OCI-LY7 (cell line): ENCODE results near the gene APIP. TPM values are rescaled to one million over a fixed set of nuclear protein-coding genes. Genes with fewer than 3 reads are reported as not detected.

Experiments
- BruUV-seq: library from RNA; stranded (reverse); fragments of 400-500 nt; replicated peaks from 2 replicates; lab custom pipeline; 2021; lab: Mats Ljungman, UMichigan
- CTCF ChIA-PET: fragments of 300-600 bp; sonication (Branson Sonifier 250); formaldehyde crosslinking; loops from one replicate; lab custom pipeline; 2022; ENCODE audit warnings: antibody characterized with exemption; ENCODE audit not compliant: unreplicated experiment; lab: Charles Lee
- POLR2A ChIA-PET: fragments of 300-600 bp; sonication (Branson Sonifier 250); formaldehyde crosslinking; loops from one replicate; lab custom pipeline; 2022; ENCODE audit warnings: antibody characterized with exemption; lab: Charles Lee
- DNase-seq: peaks from one replicate; pipeline ENCODE4 v3.0.0-alpha.2; 2015; ENCODE audit warnings: low spot score
- H2AFZ ChIP-seq: fragments of 200-600 bp; sonication (generic), shearing (Covaris generic); 2 replicates; pipeline ENCODE4 v1.6.1; 2014; ENCODE audit warnings: mild to moderate bottlenecking, antibody characterized with exemption, low read length, moderate library complexity
- H3K27ac ChIP-seq: fragments of 200-600 bp; sonication (generic); 2 replicates; pipeline ENCODE4 v1.5.1; 2014; ENCODE audit warnings: mixed run types, low read depth, mild to moderate bottlenecking, moderate library complexity, low read length, inconsistent platforms; ENCODE audit not compliant: poor library complexity, severe bottlenecking
- H3K36me3 ChIP-seq: fragments of 200-600 bp; sonication (generic); 2 replicates; pipeline ENCODE4 v1.6.1; 2014; ENCODE audit warnings: mild to moderate bottlenecking, antibody characterized with exemption, low read length, moderate library complexity, mixed read lengths; ENCODE audit not compliant: insufficient read depth
- H3K4me1 ChIP-seq: fragments of 200-600 bp; sonication (generic); 2 replicates; pipeline ENCODE4 v1.5.1; 2014; ENCODE audit warnings: mild to moderate bottlenecking, low read length; ENCODE audit not compliant: insufficient read depth, poor library complexity, severe bottlenecking
- H3K4me2 ChIP-seq: fragments of 200-600 bp; sonication (generic); 2 replicates; pipeline ENCODE4 v1.6.1; 2014; ENCODE audit warnings: mild to moderate bottlenecking, low read length
- H3K4me3 ChIP-seq: fragments of 200-600 bp; sonication (generic); 2 replicates; pipeline ENCODE4 v1.5.1; 2014; ENCODE audit warnings: mild to moderate bottlenecking, low read depth, low read length; ENCODE audit not compliant: poor library complexity, severe bottlenecking
- H3K79me2 ChIP-seq: fragments of 200-600 bp; sonication (generic); 2 replicates; pipeline ENCODE4 v1.6.1; 2016; ENCODE audit warnings: low read depth, mild to moderate bottlenecking, low read length, moderate library complexity, mixed read lengths; ENCODE audit not compliant: insufficient read depth
- H3K9me2 ChIP-seq: fragments of 200-600 bp; sonication (generic); 2 replicates; pipeline ENCODE4 v1.6.1; 2016; ENCODE audit warnings: mild to moderate bottlenecking, low read length, mixed read lengths; ENCODE audit not compliant: insufficient read depth
- H3K9me3 ChIP-seq: fragments of 200-600 bp; sonication (generic); 2 replicates; pipeline ENCODE4 v1.6.1; 2014; ENCODE audit warnings: mild to moderate bottlenecking, mixed run types, low read length, mixed read lengths
- H4K20me1 ChIP-seq: fragments of 200-600 bp; sonication (generic); 2 replicates; pipeline ENCODE4 v1.6.1; 2014; ENCODE audit warnings: mild to moderate bottlenecking, antibody characterized with exemption, low read length, moderate library complexity, mixed read lengths; ENCODE audit not compliant: insufficient read depth
- EZH2phosphoT487 ChIP-seq: fragments of 200-600 bp; sonication (generic); IDR thresholded peaks from 2 replicates; pipeline ENCODE4 v1.6.1; 2018; ENCODE audit warnings: low read depth, borderline replicate concordance, mild to moderate bottlenecking, mixed run types, antibody characterized with exemption, low read length, moderate library complexity, mixed read lengths
- intact Hi-C: fragments of 100-400 bp; cut with micrococcal nuclease; formaldehyde crosslinking; loops from one replicate; pipeline ENCODE4 v1.10.0; 2022; ENCODE audit not compliant: unreplicated experiment
- total RNA-seq, 2 experiments: library from RNA; depleted of rRNA in 1 of 2; stranded (reverse); fragments of >200 nt in 1 of 2; shearing (Covaris generic) in 1 of 2; gene quantifications; 2 replicates each; pipeline ENCODE4 v1.2.3, GENCODE V29; 2014 to 2022
- TF ChIP-seq, protein P1 (sequence below): fragments of 200-600 bp; sonication (generic); conservative IDR thresholded peaks from 2 replicates; pipeline ENCODE4 v1.5.1; 2014; ENCODE audit warnings: mild to moderate bottlenecking, antibody characterized with exemption, low read length, moderate library complexity, mixed read lengths

APIP gene
- total RNA-seq, 2 experiments from 2014 or later = 40.7 to 66.2 TPM

- H3K9me2 ChIP-seq = no peaks in the 10 kb centered on the region
- intact Hi-C loops = no loop called here
- no peaks in the 10 kb centered on the region for H3K79me2 ChIP-seq
- H3K36me3 ChIP-seq = no peaks in the 10 kb centered on the region
- no peak overlapping the region for H3K4me3 ChIP-seq
- H3K27ac ChIP-seq = no peak overlapping the region
- CTCF ChIA-PET = no interaction called here
- POLR2A ChIA-PET = interaction anchor here (0.6 kb wide), 1 partner anchor 506 kb away, joined by 3 read pairs; no protein-coding TSS in a partner anchor
- no peak overlapping the region for H2AFZ ChIP-seq
- BruUV-seq = no TSS peak
- no peaks in the 10 kb centered on the region for H3K4me1 ChIP-seq
- no peaks in the 10 kb centered on the region for H4K20me1 ChIP-seq
- H3K4me2 ChIP-seq = no peak overlapping the region
- TF ChIP-seq, protein P1, sequence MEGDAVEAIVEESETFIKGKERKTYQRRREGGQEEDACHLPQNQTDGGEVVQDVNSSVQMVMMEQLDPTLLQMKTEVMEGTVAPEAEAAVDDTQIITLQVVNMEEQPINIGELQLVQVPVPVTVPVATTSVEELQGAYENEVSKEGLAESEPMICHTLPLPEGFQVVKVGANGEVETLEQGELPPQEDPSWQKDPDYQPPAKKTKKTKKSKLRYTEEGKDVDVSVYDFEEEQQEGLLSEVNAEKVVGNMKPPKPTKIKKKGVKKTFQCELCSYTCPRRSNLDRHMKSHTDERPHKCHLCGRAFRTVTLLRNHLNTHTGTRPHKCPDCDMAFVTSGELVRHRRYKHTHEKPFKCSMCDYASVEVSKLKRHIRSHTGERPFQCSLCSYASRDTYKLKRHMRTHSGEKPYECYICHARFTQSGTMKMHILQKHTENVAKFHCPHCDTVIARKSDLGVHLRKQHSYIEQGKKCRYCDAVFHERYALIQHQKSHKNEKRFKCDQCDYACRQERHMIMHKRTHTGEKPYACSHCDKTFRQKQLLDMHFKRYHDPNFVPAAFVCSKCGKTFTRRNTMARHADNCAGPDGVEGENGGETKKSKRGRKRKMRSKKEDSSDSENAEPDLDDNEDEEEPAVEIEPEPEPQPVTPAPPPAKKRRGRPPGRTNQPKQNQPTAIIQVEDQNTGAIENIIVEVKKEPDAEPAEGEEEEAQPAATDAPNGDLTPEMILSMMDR = no peak; the same call in 1 of the 2 replicates
- TF ChIP-seq EZH2phosphoT487 = no peak
- H3K9me3 ChIP-seq = no peaks in the 10 kb centered on the region
- no peak for DNase-seq
These were observed 46.8 kb downstream of the APIP start for GRCh38 chr11:34869425-34869824.

DNA sequence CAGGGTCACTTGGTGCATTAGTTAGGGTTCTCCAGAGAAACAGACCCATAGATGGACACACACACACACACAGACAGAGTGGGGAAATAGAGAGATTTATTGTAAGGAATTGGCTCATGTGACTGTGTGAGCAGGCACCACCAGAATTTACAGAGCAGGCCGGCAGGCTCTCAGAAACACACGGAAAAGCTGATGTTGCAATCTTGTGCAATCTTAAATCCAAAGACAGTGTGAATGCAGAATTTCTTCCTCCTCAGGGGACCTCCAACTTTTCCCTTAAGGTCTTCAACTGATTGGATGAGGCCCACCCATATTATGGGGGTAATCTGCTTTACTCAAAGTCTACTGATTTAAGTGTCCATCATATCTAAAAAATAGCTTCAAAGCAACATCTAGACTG lies 49.8 kb downstream of the APIP start:
- no peak for TF ChIP-seq EZH2phosphoT487
- TF ChIP-seq, protein P1 = no peak
- H3K4me3 ChIP-seq = no peak overlapping the region
- H3K36me3 ChIP-seq = no peaks in the 10 kb centered on the region
- ChIA-PET CTCF (no interaction called here), POLR2A (no interaction called here)
- intact Hi-C loops = no loop called here
- no peak for DNase-seq
- H3K9me2 ChIP-seq = no peaks in the 10 kb centered on the region
- no peaks in the 10 kb centered on the region for H3K9me3 ChIP-seq
- H3K4me1 ChIP-seq = no peaks in the 10 kb centered on the region
- H2AFZ ChIP-seq = no peak overlapping the region
- no peak overlapping the region for H3K27ac ChIP-seq
- no TSS peak for BruUV-seq
- H4K20me1 ChIP-seq = no peaks in the 10 kb centered on the region
- H3K79me2 ChIP-seq = no peaks in the 10 kb centered on the region
- H3K4me2 ChIP-seq = no peak overlapping the region

- DNase-seq = no peak
- H3K79me2 ChIP-seq = no peaks in the 10 kb centered on the region
- no peaks in the 10 kb centered on the region for H3K4me1 ChIP-seq
- no peak overlapping the region for H3K4me3 ChIP-seq
- no TSS peak for BruUV-seq
- no peaks in the 10 kb centered on the region for H4K20me1 ChIP-seq
- no peak overlapping the region for H3K27ac ChIP-seq
- no peaks in the 10 kb centered on the region for H3K9me3 ChIP-seq
- ChIA-PET CTCF (no interaction called here), POLR2A (no interaction called here)
- H3K36me3 ChIP-seq = no peaks in the 10 kb centered on the region
- no peak overlapping the region for H2AFZ ChIP-seq
- TF ChIP-seq, protein P1 = no peak
- no peak for TF ChIP-seq EZH2phosphoT487
- no peaks in the 10 kb centered on the region for H3K9me2 ChIP-seq
- H3K4me2 ChIP-seq = no peak overlapping the region
- intact Hi-C loops = no loop called here
These were observed 50.9 kb downstream of the APIP start for GRCh38 chr11:34865261-34865660.
